Mesenchymal stem cell (in vitro differentiated cells and primary cell): Measurements from ENCODE around the gene KLHDC8B.
"Not testable (repeated sequence)": the region's sequence is repeated elsewhere in the genome, so short reads cannot be mapped to it uniquely, and the experiment has no call there.

Source experiments
- DNase-seq: peaks from one replicate; pipeline ENCODE4 v3.0.0-alpha.2; 2013
- H2AFZ ChIP-seq: one replicate; pipeline ENCODE4 v1.6.1; 2013; ENCODE audit warnings: low read depth, mild to moderate bottlenecking, control low read depth, inconsistent platforms, low read length, moderate library complexity
- H2AK5ac ChIP-seq: 2 replicates; pipeline ENCODE4 v1.6.1; 2013; ENCODE audit warnings: low read length, moderate library complexity, mild to moderate bottlenecking, inconsistent platforms; ENCODE audit not compliant: severe bottlenecking
- H2BK120ac ChIP-seq: one replicate; pipeline ENCODE4 v1.6.1; 2013; ENCODE audit warnings: low read depth, mild to moderate bottlenecking, inconsistent platforms, low read length, moderate library complexity
- H2BK12ac ChIP-seq, 2 experiments: one replicate each; pipeline ENCODE4 v1.6.1; 2013; ENCODE audit warnings: inconsistent platforms in 2 of 2, low read length in 2 of 2, mild to moderate bottlenecking in 2 of 2, moderate library complexity in 2 of 2, control low read depth in 1 of 2
- H2BK15ac ChIP-seq: one replicate; pipeline ENCODE4 v1.6.1; 2013; ENCODE audit warnings: mild to moderate bottlenecking, low read depth, inconsistent platforms; ENCODE audit not compliant: poor library complexity, severe bottlenecking
- H2BK5ac ChIP-seq: 2 replicates; pipeline ENCODE4 v1.6.1; 2013; ENCODE audit warnings: low read depth, mild to moderate bottlenecking, low read length, control low read depth, inconsistent platforms; ENCODE audit not compliant: poor library complexity, severe bottlenecking
- H3K14ac ChIP-seq, 2 experiments: one replicate each; pipeline ENCODE4 v1.6.1; 2013; ENCODE audit warnings: inconsistent platforms in 2 of 2, low read length in 2 of 2, control low read depth in 1 of 2, mild to moderate bottlenecking in 1 of 2, moderate library complexity in 1 of 2
- H3K18ac ChIP-seq, 2 experiments: one replicate each; pipeline ENCODE4 v1.6.1; 2013; ENCODE audit warnings: inconsistent platforms in 2 of 2, low read length in 2 of 2, control low read depth in 1 of 2, low read depth in 1 of 2, mild to moderate bottlenecking in 1 of 2
- H3K23ac ChIP-seq, 2 experiments: one replicate each; pipeline ENCODE4 v1.6.1; 2013; ENCODE audit warnings: inconsistent platforms in 2 of 2, low read length in 2 of 2, mild to moderate bottlenecking in 2 of 2, moderate library complexity in 2 of 2, control low read depth in 1 of 2
- H3K27ac ChIP-seq: 2 replicates; pipeline ENCODE4 v1.5.1; 2013; ENCODE audit warnings: mild to moderate bottlenecking, moderate library complexity, low read length, control low read depth, inconsistent platforms; ENCODE audit not compliant: poor library complexity, severe bottlenecking
- H3K27me3 ChIP-seq, 2 experiments: 2 replicates each; pipeline versions ENCODE4 v1.6.1 to v1.7.0; 2013; ENCODE audit warnings: low read length in 2 of 2, mild to moderate bottlenecking in 2 of 2, moderate library complexity in 2 of 2, control low read depth in 1 of 2, inconsistent platforms in 1 of 2; ENCODE audit not compliant: control insufficient read depth in 1 of 2, insufficient read depth in 1 of 2
- H3K36me3 ChIP-seq, 2 experiments: 2 replicates each; pipeline versions ENCODE4 v1.6.1 to v1.7.0; 2013; ENCODE audit warnings: low read length in 2 of 2, control low read depth in 1 of 2, inconsistent platforms in 1 of 2, low read depth in 1 of 2, mild to moderate bottlenecking in 1 of 2; ENCODE audit not compliant: insufficient read depth in 2 of 2, control insufficient read depth in 1 of 2
- H3K4ac ChIP-seq, 2 experiments: one replicate each; pipeline ENCODE4 v1.6.1; 2013; ENCODE audit warnings: inconsistent platforms in 2 of 2, low read length in 2 of 2, mild to moderate bottlenecking in 2 of 2, moderate library complexity in 2 of 2, control low read depth in 1 of 2, low read depth in 1 of 2
- H3K4me1 ChIP-seq: 2 replicates; pipeline ENCODE4 v1.6.1; 2013; ENCODE audit warnings: low read depth, low read length, control low read depth; ENCODE audit not compliant: control insufficient read depth, insufficient read depth
- H3K4me2 ChIP-seq: 2 replicates; pipeline ENCODE4 v1.6.1; 2013; ENCODE audit warnings: low read length, mild to moderate bottlenecking, inconsistent platforms; ENCODE audit not compliant: poor library complexity, severe bottlenecking
- H3K4me3 ChIP-seq, 2 experiments: 2 replicates each; pipeline versions ENCODE4 v1.5.1 to v1.7.0; 2013; ENCODE audit warnings: low read length in 2 of 2, mild to moderate bottlenecking in 2 of 2, control low read depth in 1 of 2, low read depth in 1 of 2; ENCODE audit not compliant: insufficient read depth in 1 of 2
- H3K79me1 ChIP-seq: replicated peaks from 2 replicates; pipeline ENCODE4 v1.6.1; 2013; ENCODE audit warnings: mild to moderate bottlenecking, control low read depth, low read length, inconsistent platforms; ENCODE audit not compliant: poor library complexity, severe bottlenecking
- H3K9ac ChIP-seq: 2 replicates; pipeline ENCODE4 v1.7.0; 2013; ENCODE audit warnings: mild to moderate bottlenecking, low read length, moderate library complexity
- H3K9me3 ChIP-seq: 2 replicates; pipeline ENCODE4 v1.7.0; 2013; ENCODE audit warnings: mild to moderate bottlenecking, low read length; ENCODE audit not compliant: control insufficient read depth
- H4K8ac ChIP-seq: one replicate; pipeline ENCODE4 v1.6.1; 2013; ENCODE audit warnings: inconsistent platforms, mild to moderate bottlenecking, low read length, moderate library complexity
- H4K91ac ChIP-seq: one replicate; pipeline ENCODE4 v1.6.1; 2013; ENCODE audit warnings: mild to moderate bottlenecking, low read length, inconsistent platforms
- WGBS: methylation state at CpG from one replicate; pipeline ENCODE4 v1.1.7; 2013; ENCODE audit warnings: mixed read lengths; 5-methylcytosine and 5-hydroxymethylcytosine counted together

The KLHDC8B gene

GRCh38 chr3:49213541-49213943, 42.1 kb downstream of the KLHDC8B start:
- H3K18ac ChIP-seq = no peak overlapping the region
- H3K27ac ChIP-seq = no peak overlapping the region
- no peak overlapping the region for H3K4ac ChIP-seq
- H2AFZ ChIP-seq = no peak overlapping the region
- H3K9ac ChIP-seq = no peak overlapping the region
- H3K4me1 ChIP-seq = no peaks in the 10 kb centered on the region
- H3K14ac ChIP-seq = no peak overlapping the region
- no peak overlapping the region for H3K23ac ChIP-seq
- no peak overlapping the region for H2BK5ac ChIP-seq
- H2BK12ac ChIP-seq = no peak overlapping the region
- H4K8ac ChIP-seq = no peak overlapping the region
- H4K91ac ChIP-seq = no peak overlapping the region
- H3K36me3 ChIP-seq = peaks cover 2 to 36% of the 10 kb centered on the region in 2 experiments
- no peak overlapping the region for H2BK120ac ChIP-seq
- no peak overlapping the region for H3K4me2 ChIP-seq
- no peak for DNase-seq
- WGBS = 91% methylated on average over 14 of the region's 15 CpGs
- no peak overlapping the region for H2BK15ac ChIP-seq
- no peaks in the 10 kb centered on the region for H3K79me1 ChIP-seq
- no peaks in the 10 kb centered on the region for H3K27me3 ChIP-seq
- no peak overlapping the region for H2AK5ac ChIP-seq
- H3K9me3 ChIP-seq = peaks cover 6% of the 10 kb centered on the region
- no peak overlapping the region for H3K4me3 ChIP-seq

- no peak for DNase-seq
- Histone ChIP-seq H3K9ac (no peak overlapping the region), H2BK120ac (no peak overlapping the region), H3K4me2 (no peak overlapping the region), H3K27me3 (no peaks in the 10 kb centered on the region), H3K4me3 (no peak overlapping the region), H4K91ac (no peak overlapping the region), H4K8ac (no peak overlapping the region), H3K14ac (no peak overlapping the region), H2BK12ac (no peak overlapping the region), H3K4me1 (no peaks in the 10 kb centered on the region), H3K4ac (no peak overlapping the region), H2AFZ (no peak overlapping the region), H3K27ac (no peak overlapping the region), H3K18ac (no peak overlapping the region), H2BK5ac (no peak overlapping the region), H3K79me1 (no peaks in the 10 kb centered on the region), H3K23ac (no peak overlapping the region), H3K36me3 (peaks cover 2 to 32% of the 10 kb centered on the region in 2 experiments), H2BK15ac (no peak overlapping the region), H2AK5ac (no peak overlapping the region), H3K9me3 (peaks cover 6% of the 10 kb centered on the region)
- 79% methylated on average over 2 of the region's 2 CpGs for WGBS
Measured at GRCh38 chr3:49213998-49214397, 42.6 kb downstream of the KLHDC8B start.

- not testable (repeated sequence) for H3K27ac ChIP-seq, H2AFZ ChIP-seq, H3K4me1 ChIP-seq, H3K79me1 ChIP-seq, H3K18ac ChIP-seq, DNase-seq, H3K23ac ChIP-seq, H3K4me2 ChIP-seq, H2BK12ac ChIP-seq, H3K14ac ChIP-seq, H4K8ac ChIP-seq, H3K9me3 ChIP-seq, H4K91ac ChIP-seq, H2BK120ac ChIP-seq, H3K4me3 ChIP-seq, H2AK5ac ChIP-seq, H2BK5ac ChIP-seq, H2BK15ac ChIP-seq, H3K27me3 ChIP-seq, H3K4ac ChIP-seq, H3K9ac ChIP-seq
- H3K36me3 ChIP-seq = peaks cover 2 to 36% of the 10 kb centered on the region in 2 experiments
- 95% methylated on average over 3 of the region's 3 CpGs for WGBS
Measured at GRCh38 chr3:49216687-49217086, 45.3 kb downstream of the KLHDC8B start.

- not testable (repeated sequence) for H2AK5ac ChIP-seq, DNase-seq, H3K14ac ChIP-seq, H3K27ac ChIP-seq, H3K18ac ChIP-seq, H2AFZ ChIP-seq, H4K91ac ChIP-seq, H3K4me2 ChIP-seq, H2BK120ac ChIP-seq, H3K4me1 ChIP-seq, H3K9ac ChIP-seq, H3K4ac ChIP-seq, H3K9me3 ChIP-seq, H2BK15ac ChIP-seq, H4K8ac ChIP-seq, H3K4me3 ChIP-seq, H3K79me1 ChIP-seq, H2BK5ac ChIP-seq, H3K27me3 ChIP-seq, H3K23ac ChIP-seq, H2BK12ac ChIP-seq
- H3K36me3 ChIP-seq = peaks cover 2 to 35% of the 10 kb centered on the region in 2 experiments
Measured at GRCh38 chr3:49217108-49217507, 45.7 kb downstream of the KLHDC8B start.
